Activated CD4-positive, CD25-positive, alpha-beta regulatory T cell treated with anti-CD3 and anti-CD28 coated beads, Interleukin-2, amount 50 U/mL, for 16 hours (primary cell): Measurements from ENCODE around the gene CTSZ.
"Not testable (repeated sequence)": the region's sequence is repeated elsewhere in the genome, so short reads cannot be mapped to it uniquely, and the experiment has no call there.

Source experiments
- DNase-seq: peaks from one replicate; pipeline ENCODE4 v3.0.0-alpha.2; 2020; ENCODE audit warnings: low read depth, low spot score

Gene CTSZ

GRCh38 chr20:58997141-58997770 is 9.8 kb downstream of the CTSZ start:
- no peak for DNase-seq

GRCh38 chr20:58996226-58996611 is 10.8 kb downstream of the CTSZ start:
- no peak for DNase-seq

- DNase-seq = no peak
These were observed 11.4 kb downstream of the CTSZ start for GRCh38 chr20:58995461-58996225.

- DNase-seq = no peak
These were observed 12.5 kb downstream of the CTSZ start for GRCh38 chr20:58994390-58995159.

- DNase-seq = no peak
These were observed 13.5 kb downstream of the CTSZ start for GRCh38 chr20:58993332-58994248.

GRCh38 chr20:58992911-58993310 is 14.1 kb downstream of the CTSZ start:
- no peak for DNase-seq

GRCh38 chr20:58991715-58992114 is 15.3 kb downstream of the CTSZ start:
- DNase-seq = no peak

- no peak for DNase-seq
These were observed 16.2 kb downstream of the CTSZ start for GRCh38 chr20:58990651-58991445.

- no peak for DNase-seq
These were observed 17.9 kb downstream of the CTSZ start for GRCh38 chr20:58989196-58989595.

- no peak for DNase-seq
These were observed 18.5 kb downstream of the CTSZ start for GRCh38 chr20:58988565-58988882.

GRCh38 chr20:58987790-58988564 is 19.1 kb downstream of the CTSZ start:
- no peak for DNase-seq

GRCh38 chr20:58986968-58987517 is 20.0 kb downstream of the CTSZ start:
- DNase-seq = no peak

GRCh38 chr20:58986286-58986967 is 20.6 kb downstream of the CTSZ start:
- DNase-seq = no peak

GRCh38 chr20:58985656-58986055 is 21.4 kb downstream of the CTSZ start:
- no peak for DNase-seq

- no peak for DNase-seq
These were observed 22.4 kb downstream of the CTSZ start for GRCh38 chr20:58984691-58985090.

GRCh38 chr20:58983115-58983468 is 24.0 kb downstream of the CTSZ start:
- DNase-seq = not testable (repeated sequence)

- no peak for DNase-seq
These were observed 24.5 kb downstream of the CTSZ start for GRCh38 chr20:58982406-58983114.

GRCh38 chr20:58981628-58982364 is 25.3 kb downstream of the CTSZ start:
- no peak for DNase-seq
